ENCODE measurements around the gene RIMS4.
"Not testable (repeated sequence)": the region's sequence is repeated elsewhere in the genome, so short reads cannot be mapped to it uniquely, and the experiment has no call there.

The RIMS4 gene

DNA sequence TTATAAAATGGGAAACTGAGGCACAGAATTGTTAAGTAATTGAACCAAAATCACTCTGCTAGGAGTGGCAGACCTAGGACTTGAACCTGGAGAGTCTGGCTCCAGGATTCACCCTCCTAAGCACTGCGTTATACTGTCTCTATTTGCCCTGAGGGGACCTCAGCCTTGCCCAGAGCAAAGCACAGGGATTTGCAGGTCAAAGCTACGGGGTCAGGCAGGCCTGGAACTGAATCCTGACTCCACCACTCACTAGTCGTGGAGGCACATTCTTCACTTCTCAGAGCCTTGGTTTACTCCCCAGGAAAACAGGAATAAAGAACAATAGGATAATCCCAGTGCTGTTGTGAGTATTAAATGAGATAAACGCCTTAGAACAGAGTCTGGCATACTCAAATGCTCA lies 45.3 kb downstream of the RIMS4 start:
- DNase-seq (ENCODE audit: low read depth, low spot score), result no peak

- not testable (repeated sequence) for DNase-seq (ENCODE audit: low read depth, low spot score)
Observed at GRCh38 chr20:44763798-44764197, 46.5 kb downstream of the RIMS4 start.

DNA sequence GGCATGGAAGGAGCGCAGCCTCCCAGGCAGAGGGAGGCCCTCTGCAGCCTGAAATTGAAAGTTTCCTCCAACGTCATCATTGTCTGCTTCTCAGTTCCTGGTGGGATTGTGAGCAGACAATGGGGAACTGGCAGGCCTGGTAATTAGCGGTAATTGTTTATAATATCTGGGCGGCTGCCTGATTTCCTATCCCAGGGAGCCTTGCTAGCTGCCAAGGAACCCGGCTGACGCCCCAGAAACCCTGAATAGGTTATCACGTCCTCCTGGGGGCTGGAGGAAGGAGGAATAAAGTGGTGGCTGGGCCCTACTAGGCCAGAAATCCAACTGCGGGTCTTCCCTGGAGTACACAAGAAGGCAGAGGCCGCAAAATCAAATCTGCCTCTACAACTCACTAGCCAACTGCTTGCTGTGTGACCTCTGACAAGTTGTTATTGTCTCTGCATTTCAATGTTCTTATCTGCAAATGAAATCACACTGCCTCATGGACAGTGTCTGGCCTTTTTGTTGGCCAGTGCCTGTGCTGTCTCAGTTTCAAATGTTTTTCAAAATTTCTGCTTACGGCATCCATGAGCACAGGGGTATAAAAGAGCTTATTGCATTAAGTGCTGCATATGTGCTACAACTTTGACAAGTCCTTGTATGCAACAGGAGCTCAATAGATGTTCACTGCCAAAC lies 47.7 kb downstream of the RIMS4 start:
- DNase-seq (ENCODE audit: low read depth, low spot score), result no peak

GRCh38 chr20:44761423-44761822 lies 48.9 kb downstream of the RIMS4 start:
- DNase-seq (ENCODE audit: low read depth, low spot score), result no peak

DNA sequence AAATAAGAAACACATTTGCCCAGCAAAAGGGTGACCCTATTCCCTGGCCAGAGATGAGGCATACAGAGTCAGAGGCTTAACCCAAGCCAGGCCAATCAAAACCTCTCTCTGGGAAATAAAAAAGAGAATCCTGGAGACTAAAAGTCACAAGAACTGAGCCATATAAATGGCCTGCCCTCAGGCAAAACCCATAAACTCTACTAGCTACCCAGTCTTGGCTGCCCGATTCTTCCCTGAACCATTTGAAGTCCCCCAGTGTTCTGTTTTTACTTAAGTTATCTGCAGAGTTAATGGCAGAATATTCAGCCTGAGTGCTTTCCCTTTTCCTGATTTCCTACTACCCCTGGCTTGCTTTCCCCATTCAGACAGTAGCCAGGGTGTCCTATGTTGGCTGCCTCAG lies 50.8 kb downstream of the RIMS4 start:
- DNase-seq (ENCODE audit: low read depth, low spot score), result no peak

- DNase-seq (ENCODE audit: low read depth, low spot score), result no peak
Observed at GRCh38 chr20:44758247-44759101, 51.9 kb downstream of the RIMS4 start.

GRCh38 chr20:44756956-44757355 lies 53.4 kb downstream of the RIMS4 start:
- DNase-seq (ENCODE audit: low read depth, low spot score), result no peak

DNA sequence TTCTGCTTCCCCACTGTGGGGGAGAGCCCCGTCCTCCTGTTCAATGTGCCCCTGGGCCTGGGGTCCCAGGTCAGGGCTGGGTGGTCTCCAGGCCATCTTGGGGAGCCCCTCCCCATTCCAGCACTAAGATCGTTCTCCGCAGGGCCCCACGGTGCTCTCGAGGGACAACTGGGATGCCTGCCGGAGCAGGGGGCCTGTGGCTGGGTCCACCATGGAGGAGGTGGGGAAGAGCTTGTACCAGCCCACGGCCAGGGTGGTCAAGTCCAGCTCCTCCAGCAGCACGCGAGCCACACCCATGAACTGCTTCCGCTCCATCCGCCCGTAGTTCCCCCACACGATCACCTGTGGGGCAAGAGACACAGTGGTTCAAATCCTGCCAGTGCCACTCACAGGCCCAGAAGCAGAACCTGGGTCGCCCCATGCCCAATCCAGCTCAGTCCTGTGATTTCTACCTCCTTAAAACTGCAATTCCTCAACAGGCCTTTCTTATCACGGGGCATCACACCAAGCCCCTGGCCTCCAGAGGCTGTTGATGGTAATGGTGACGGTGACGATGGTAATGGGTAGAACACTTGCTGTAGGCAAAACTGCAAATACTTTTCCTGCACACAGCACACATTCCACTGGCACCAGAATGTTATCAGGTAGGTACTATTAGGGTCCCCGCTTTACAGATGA lies 54.2 kb downstream of the RIMS4 start:
- no peak for DNase-seq (ENCODE audit: low read depth, low spot score)

DNA sequence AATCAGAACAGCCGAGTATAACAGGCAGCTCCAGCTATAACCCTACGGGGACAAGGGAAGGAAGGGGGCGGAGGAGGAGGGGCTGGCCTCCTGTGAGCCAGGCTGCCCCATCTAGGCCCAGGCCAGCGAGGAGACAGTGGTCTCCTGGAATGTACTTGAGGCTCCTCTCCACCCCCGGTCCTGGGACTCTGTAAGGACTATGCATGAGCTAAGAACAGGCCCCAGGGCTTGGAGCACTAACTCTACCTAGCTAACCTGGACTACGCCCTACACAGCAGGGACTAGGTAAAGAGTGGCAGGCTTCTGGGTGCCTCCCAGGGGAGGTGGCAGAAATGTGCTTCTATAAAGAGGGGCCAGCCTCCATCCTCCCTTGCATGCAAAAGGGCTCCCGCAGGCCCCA lies 55.8 kb downstream of the RIMS4 start:
- no peak for DNase-seq (ENCODE audit: low read depth, low spot score)

DNA sequence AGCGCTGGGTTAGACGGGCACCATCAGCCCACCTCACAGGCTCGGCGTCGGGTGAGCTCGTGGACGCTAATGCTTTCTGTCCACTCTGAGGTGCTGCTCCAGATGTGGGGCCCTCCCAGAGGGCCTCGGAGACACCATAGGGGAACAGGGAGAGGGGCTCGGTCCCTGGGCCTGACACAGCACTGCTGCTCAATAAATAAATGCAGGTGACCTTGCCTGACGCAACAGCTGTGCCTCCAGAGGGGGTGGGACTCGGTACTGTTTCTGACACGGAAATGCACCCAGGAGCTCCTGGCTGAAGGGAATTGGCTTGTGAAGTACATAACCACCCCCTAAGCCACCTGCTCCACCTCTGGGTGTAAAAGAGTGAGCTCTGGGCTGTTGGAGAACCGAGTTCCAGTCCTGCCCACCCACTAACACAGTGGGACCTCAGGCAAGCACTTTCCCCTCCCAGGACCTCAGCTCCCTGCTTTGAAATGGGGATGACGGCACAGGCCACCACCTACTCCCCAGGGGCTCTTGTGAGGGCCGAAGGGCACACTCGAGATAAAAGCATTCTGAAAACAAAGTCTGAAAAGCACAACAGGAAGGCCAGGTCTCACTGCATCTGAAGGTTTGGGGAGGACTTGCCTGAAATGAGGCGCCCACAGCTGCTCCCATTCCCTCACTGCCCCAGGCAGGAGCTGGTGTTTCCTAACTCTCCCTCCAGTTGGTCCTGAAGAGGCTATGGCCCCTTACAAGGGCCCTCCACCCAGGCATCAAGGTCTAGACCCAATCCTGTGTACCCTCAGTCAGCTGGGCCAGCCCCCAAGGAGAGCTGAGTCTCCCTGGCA lies 58.0 kb downstream of the RIMS4 start:
- no peak for DNase-seq (ENCODE audit: low read depth, low spot score)

- DNase-seq (ENCODE audit: low read depth, low spot score), result no peak
Observed at GRCh38 chr20:44750081-44750805, 60.1 kb downstream of the RIMS4 start.

- DNase-seq (ENCODE audit: low read depth, low spot score), result no peak
Observed at GRCh38 chr20:44748005-44748370, 62.4 kb downstream of the RIMS4 start.

- DNase-seq (ENCODE audit: low read depth, low spot score), result no peak
Observed at GRCh38 chr20:44747166-44748004, 63.0 kb downstream of the RIMS4 start.

GRCh38 chr20:44746367-44747165 lies 63.8 kb downstream of the RIMS4 start:
- DNase-seq (ENCODE audit: low read depth, low spot score), result no peak

GRCh38 chr20:44745598-44746366 lies 64.6 kb downstream of the RIMS4 start, which contains the start of gene KCNK15:
KCNK15 (plus strand) TSS chr20:44745865; CDS start chr20:44745911, 46 bp downstream.
- DNase-seq (ENCODE audit: low read depth, low spot score), result no peak

DNA sequence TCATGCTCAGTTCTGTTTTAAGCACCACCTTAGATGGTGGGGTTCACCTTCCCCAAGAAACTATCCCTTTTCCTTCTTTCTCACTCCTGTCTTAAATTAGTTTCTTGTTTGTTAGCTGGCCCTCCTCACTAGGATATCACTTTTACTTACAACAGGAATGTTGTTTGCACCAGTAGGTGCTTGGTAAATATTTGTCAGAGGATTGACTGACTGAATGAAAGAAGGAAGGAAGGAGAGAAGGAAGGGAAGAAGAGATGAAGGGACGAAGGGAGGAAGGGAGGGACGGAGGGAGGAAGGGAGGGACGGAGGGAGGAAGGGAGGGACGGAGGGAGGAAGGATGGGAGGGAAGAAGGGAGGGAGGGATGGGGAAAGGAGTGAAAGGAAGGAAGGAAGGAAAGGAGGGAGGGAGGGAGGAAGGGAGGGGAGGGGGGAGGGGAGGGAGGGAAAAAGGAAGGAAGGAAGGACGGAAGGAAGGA lies 65.2 kb downstream of the RIMS4 start:
- no peak for DNase-seq (ENCODE audit: low read depth, low spot score)

- DNase-seq (ENCODE audit: low read depth, low spot score), result no peak
Observed at GRCh38 chr20:44743916-44744655, 66.3 kb downstream of the RIMS4 start.

Measured in brain pericyte (primary cell).